GM21786 (cell line): Measurements from ENCODE around the gene ZNF484.
A peak's percentile ranks its signal among the peaks of the same experiment; 100 is the strongest.
"Not testable (repeated sequence)": the region's sequence is repeated elsewhere in the genome, so short reads cannot be mapped to it uniquely, and the experiment has no call there.

Experiments
- ATAC-seq: cut with Tn5 transposase; IDR thresholded peaks from one replicate; pipeline ENCODE4 v1.9.1; 2021; ENCODE audit not compliant: unreplicated experiment

The ZNF484 gene

GRCh38 chr9:92877531-92878430, at the start of gene ZNF484:
ZNF484 (minus strand) TSS chr9:92878038; CDS start chr9:92875029, 3,009 bp downstream.
- peak; percentile 96 for ATAC-seq

- no peak for ATAC-seq
Observed at GRCh38 chr9:92920437-92920836, 42.6 kb upstream of the ZNF484 start.

- ATAC-seq, result no peak
Observed at GRCh38 chr9:92917176-92917800, 39.5 kb upstream of the ZNF484 start.

GRCh38 chr9:92911511-92912475, 34.0 kb upstream of the ZNF484 start:
- no peak for ATAC-seq

- ATAC-seq, result not testable (repeated sequence)
Observed at GRCh38 chr9:92905137-92905536, 27.3 kb upstream of the ZNF484 start.

- ATAC-seq, result no peak
Observed at GRCh38 chr9:92897323-92897722, 19.5 kb upstream of the ZNF484 start.

GRCh38 chr9:92895812-92896436, 18.1 kb upstream of the ZNF484 start:
- ATAC-seq, result no peak

- ATAC-seq, result no peak
Observed at GRCh38 chr9:92894711-92895362, 17.0 kb upstream of the ZNF484 start.

GRCh38 chr9:92893916-92894610, 16.2 kb upstream of the ZNF484 start:
- ATAC-seq, result not testable (repeated sequence)

- ATAC-seq, result not testable (repeated sequence)
Observed at GRCh38 chr9:92892276-92892675, 14.4 kb upstream of the ZNF484 start.

- ATAC-seq, result no peak
Observed at GRCh38 chr9:92890761-92891160, 12.9 kb upstream of the ZNF484 start.

- no peak for ATAC-seq
Observed at GRCh38 chr9:92887880-92888338, 10.1 kb upstream of the ZNF484 start.

GRCh38 chr9:92886846-92887610, 9.2 kb upstream of the ZNF484 start:
- ATAC-seq, result not testable (repeated sequence)

GRCh38 chr9:92883666-92884405, 6.0 kb upstream of the ZNF484 start:
- not testable (repeated sequence) for ATAC-seq

- no peak for ATAC-seq
Observed at GRCh38 chr9:92882276-92882675, 4.4 kb upstream of the ZNF484 start.

GRCh38 chr9:92875373-92875772, 2.5 kb downstream of the ZNF484 start:
- no peak for ATAC-seq

GRCh38 chr9:92870289-92870688, 7.5 kb downstream of the ZNF484 start:
- no peak for ATAC-seq

GRCh38 chr9:92866600-92866999, 11.2 kb downstream of the ZNF484 start:
- not testable (repeated sequence) for ATAC-seq
